ENCODE results near the gene RHCG. TPM values are rescaled to one million over a fixed set of nuclear protein-coding genes. Genes with fewer than 3 reads are reported as not detected.

Gene RHCG
- total and polyA plus RNA-seq, 10 donors: 0.23 to 1.6 (median 0.30) TPM; not detected in 7

- TF ChIP-seq CTCF (IDR thresholded peaks at IDR 0.05 in 8 of 11, conservative IDR thresholded peaks at IDR 0.05 in 3 of 11): no peak
- no peak for TF ChIP-seq POLR2AphosphoS5 (IDR thresholded peaks at IDR 0.05)
- no peak for TF ChIP-seq POLR2A (IDR thresholded peaks at IDR 0.05)
- intact Hi-C loops (cut with DNase I; ENCODE audit: low total_unique reads): no loop called here
- Histone ChIP-seq H3K36me3 (no peaks in the 10 kb centered on the region), H3K27me3 (replicated peaks in 1 of 7) (peaks cover 0 to 34% (median 0%) of the 10 kb centered on the region in 7 donors), H3K4me3 (no peak overlapping the region), H3K27ac (no peak overlapping the region), H3K9me3 (peaks cover 0 to 18% (median 11%) of the 10 kb centered on the region in 8 donors), H3K4me1 (no peaks in the 10 kb centered on the region)
- WGBS, 5 donors: 50 to 63% (median 59%) methylated on average over 2 of the region's 2 CpGs
- no peak for DNase-seq
Measured at GRCh38 chr15:89459271-89460038, 36.9 kb downstream of the RHCG start.

- 61 to 70% (median 66%) methylated on average over 4 of the region's 4 CpGs for WGBS, 5 donors
Measured at GRCh38 chr15:89458440-89458839, 37.9 kb downstream of the RHCG start.

DNA sequence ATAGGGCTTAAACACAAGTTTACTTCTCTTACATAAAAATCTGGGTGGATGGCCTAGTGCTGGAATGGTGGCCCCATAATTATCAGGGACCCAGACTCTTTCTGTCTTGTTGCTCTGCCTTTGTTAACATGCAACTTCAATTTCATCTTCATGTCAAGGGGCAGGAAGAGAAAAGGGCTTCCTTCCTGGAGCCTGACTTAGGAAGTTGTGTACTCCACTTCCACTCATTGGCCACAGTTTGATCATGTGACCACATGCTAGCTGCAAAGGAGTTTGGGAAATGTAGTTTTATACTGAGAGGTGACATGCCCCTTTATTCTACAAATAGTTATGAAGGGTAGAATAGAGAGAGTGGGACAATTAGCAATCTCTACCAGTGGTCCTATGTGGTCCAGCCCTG lies 39.3 kb downstream of the RHCG start:
- H3K4me3 ChIP-seq: no peak overlapping the region
- no peak for DNase-seq
- intact Hi-C loops (cut with DNase I; ENCODE audit: low total_unique reads): no loop called here
- H3K36me3 ChIP-seq: no peaks in the 10 kb centered on the region
- peaks cover 0 to 18% (median 11%) of the 10 kb centered on the region in 8 donors for H3K9me3 ChIP-seq
- H3K27me3 ChIP-seq (replicated peaks in 1 of 7): peaks cover 0 to 49% (median 0%) of the 10 kb centered on the region in 7 donors
- H3K27ac ChIP-seq: no peak overlapping the region
- TF ChIP-seq POLR2A (IDR thresholded peaks at IDR 0.05): no peak
- TF ChIP-seq CTCF (IDR thresholded peaks at IDR 0.05 in 8 of 11, conservative IDR thresholded peaks at IDR 0.05 in 3 of 11): no peak
- no peak for TF ChIP-seq POLR2AphosphoS5 (IDR thresholded peaks at IDR 0.05)
- no peaks in the 10 kb centered on the region for H3K4me1 ChIP-seq

More at GRCh38 chr15:89458440-89458839, 37.9 kb downstream of the RHCG start:
- Histone ChIP-seq H3K9me3 (peaks cover 0 to 18% (median 11%) of the 10 kb centered on the region in 8 donors), H3K36me3 (no peaks in the 10 kb centered on the region), H3K4me1 (no peaks in the 10 kb centered on the region), H3K27ac (no peak overlapping the region), H3K27me3 (replicated peaks in 1 of 7) (peaks cover 0 to 39% (median 0%) of the 10 kb centered on the region in 7 donors), H3K4me3 (no peak overlapping the region)
- intact Hi-C loops (cut with DNase I; ENCODE audit: low total_unique reads): no loop called here
- DNase-seq: no peak
- no peak for TF ChIP-seq POLR2A (IDR thresholded peaks at IDR 0.05)
- TF ChIP-seq POLR2AphosphoS5 (IDR thresholded peaks at IDR 0.05): no peak
- no peak for TF ChIP-seq CTCF (IDR thresholded peaks at IDR 0.05 in 8 of 11, conservative IDR thresholded peaks at IDR 0.05 in 3 of 11)

DNA sequence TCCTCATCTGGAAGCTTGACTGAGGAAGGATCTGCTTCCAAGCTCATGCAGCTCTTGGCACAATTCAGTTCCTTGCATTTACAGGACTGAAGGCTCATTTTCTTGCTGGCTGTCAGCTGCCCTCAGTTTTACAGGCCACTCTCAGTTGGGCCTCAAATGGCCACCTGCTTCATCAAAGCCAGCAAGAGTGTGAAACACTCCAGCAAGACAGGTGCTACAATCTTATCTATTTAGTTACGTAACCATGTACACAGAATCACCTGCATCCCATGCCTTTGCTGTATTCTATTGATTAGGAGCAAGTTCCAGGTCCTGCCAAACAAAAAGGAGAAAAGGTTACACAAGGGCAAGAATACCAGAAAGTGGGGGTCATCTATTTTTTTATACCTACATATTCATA lies 40.8 kb downstream of the RHCG start:
- intact Hi-C loops (cut with DNase I; ENCODE audit: low total_unique reads): no loop called here
- no peak overlapping the region for H3K27ac ChIP-seq
- WGBS, 5 donors: 96 to 100% (median 100%) methylated on average over 1 of the region's 1 CpG
- no peak for TF ChIP-seq CTCF (IDR thresholded peaks at IDR 0.05 in 8 of 11, conservative IDR thresholded peaks at IDR 0.05 in 3 of 11)
- no peak for TF ChIP-seq POLR2AphosphoS5 (IDR thresholded peaks at IDR 0.05)
- TF ChIP-seq POLR2A (IDR thresholded peaks at IDR 0.05): no peak
- peaks cover 0 to 49% (median 0%) of the 10 kb centered on the region in 7 donors for H3K27me3 ChIP-seq (replicated peaks in 1 of 7)
- H3K4me3 ChIP-seq: no peak overlapping the region
- H3K36me3 ChIP-seq: no peaks in the 10 kb centered on the region
- H3K9me3 ChIP-seq: peaks cover 0 to 18% (median 11%) of the 10 kb centered on the region in 8 donors
- no peak for DNase-seq
- no peaks in the 10 kb centered on the region for H3K4me1 ChIP-seq

All from spleen (tissue), 11 donors.